Left renal pelvis (tissue), 4 donors: ENCODE results near the gene FHOD3. TPM values are rescaled to one million over a fixed set of nuclear protein-coding genes. Genes with fewer than 3 reads are reported as not detected.
"Not testable (repeated sequence)": the region's sequence is repeated elsewhere in the genome, so short reads cannot be mapped to it uniquely, and the experiment has no call there.

ENCODE experiments used
- DNase-seq, 4 donors: peaks; one replicate each; pipeline ENCODE4 v3.0.0-alpha.2; 2013; ENCODE audit warnings: low read depth in 4 of 4, low spot score in 3 of 4
- polyA plus RNA-seq, 4 donors: library from polyadenylated mRNA; unstranded; fragments of 120-200 nt; gene quantifications; one replicate each; pipeline ENCODE4 v1.2.1, GENCODE V29; 2013; ENCODE audit not compliant: insufficient read length in 4 of 4

FHOD3 gene
- polyA plus RNA-seq, 4 donors, result 4.3 to 40.3 (median 38.9) TPM

DNA sequence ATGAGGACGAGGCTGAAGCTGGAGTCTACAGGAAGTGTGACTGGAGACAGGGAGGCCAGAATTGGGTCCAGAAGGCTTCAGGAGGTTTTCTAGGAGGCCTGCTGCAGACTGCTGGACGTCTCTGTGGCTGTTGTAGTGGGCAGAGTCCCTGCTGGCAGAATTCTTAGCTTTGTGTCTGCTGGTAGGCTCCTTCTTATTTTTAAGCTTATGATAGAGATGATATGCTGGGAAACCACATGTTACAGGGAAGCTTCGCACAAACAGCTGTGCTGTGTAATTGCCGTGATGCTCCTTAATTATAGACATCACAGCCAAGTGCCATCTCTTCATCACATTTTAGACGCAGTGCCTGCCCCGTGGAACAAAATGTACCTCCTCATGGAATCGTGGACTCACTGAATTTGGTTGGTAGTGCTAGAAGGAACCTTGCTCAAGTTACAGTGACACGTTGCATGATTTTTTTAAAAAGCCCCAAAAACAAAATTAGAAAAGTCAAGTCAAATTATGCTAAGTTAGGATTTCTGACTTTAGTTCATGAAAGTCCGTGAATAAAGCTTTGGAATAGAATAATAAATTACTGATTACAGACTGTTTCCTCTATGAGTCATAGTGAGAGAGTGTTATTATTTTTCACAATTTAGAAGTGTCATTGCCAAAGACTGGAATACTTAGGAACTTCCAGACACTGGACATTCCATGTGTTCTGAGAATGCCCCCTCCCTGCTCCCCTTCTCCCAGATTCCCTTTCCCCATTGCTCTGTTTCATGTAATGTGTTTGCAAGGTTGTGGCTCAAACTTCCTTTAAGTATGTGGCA, 144.1 kb downstream of the FHOD3 start:
- no peak for DNase-seq

DNA sequence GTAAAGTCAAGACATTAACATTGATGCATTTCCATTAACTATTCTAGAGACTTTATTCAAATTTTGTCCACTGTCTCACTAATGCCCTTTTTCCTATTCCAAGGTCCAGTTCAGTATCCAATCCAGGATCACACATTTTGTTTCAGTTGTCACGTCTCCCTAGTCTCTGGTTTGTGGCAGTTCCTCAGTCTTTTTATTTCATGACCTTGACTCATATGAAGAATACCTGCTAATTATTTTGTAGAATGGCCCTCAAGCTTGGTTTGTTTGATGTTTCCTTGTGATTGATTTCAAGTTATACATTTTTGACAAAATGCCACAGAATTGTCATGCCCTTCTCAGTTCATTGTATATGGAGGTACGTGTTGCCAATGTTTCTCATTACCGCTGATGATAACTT, 145.2 kb downstream of the FHOD3 start:
- DNase-seq, result no peak

DNA sequence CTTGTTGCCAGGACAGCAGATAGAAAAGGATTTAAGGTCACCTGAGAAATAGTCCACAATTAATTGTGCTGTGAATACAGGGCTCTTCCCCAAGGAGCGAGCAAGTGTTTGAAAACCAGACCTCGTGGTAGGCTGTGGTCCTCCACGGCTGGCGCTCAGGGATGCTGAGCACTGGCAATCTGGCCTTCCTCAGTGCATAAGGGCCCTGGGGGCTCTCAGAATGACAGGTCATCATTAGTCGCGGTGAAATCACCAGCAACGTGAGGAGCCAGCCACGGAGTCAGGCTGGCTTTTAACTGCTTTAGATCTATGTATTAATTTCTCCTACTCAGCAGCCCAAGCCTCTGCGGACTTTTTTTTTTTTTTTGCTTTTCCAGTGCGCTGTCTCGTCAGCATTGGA, 148.5 kb downstream of the FHOD3 start:
- DNase-seq, result no peak

DNA sequence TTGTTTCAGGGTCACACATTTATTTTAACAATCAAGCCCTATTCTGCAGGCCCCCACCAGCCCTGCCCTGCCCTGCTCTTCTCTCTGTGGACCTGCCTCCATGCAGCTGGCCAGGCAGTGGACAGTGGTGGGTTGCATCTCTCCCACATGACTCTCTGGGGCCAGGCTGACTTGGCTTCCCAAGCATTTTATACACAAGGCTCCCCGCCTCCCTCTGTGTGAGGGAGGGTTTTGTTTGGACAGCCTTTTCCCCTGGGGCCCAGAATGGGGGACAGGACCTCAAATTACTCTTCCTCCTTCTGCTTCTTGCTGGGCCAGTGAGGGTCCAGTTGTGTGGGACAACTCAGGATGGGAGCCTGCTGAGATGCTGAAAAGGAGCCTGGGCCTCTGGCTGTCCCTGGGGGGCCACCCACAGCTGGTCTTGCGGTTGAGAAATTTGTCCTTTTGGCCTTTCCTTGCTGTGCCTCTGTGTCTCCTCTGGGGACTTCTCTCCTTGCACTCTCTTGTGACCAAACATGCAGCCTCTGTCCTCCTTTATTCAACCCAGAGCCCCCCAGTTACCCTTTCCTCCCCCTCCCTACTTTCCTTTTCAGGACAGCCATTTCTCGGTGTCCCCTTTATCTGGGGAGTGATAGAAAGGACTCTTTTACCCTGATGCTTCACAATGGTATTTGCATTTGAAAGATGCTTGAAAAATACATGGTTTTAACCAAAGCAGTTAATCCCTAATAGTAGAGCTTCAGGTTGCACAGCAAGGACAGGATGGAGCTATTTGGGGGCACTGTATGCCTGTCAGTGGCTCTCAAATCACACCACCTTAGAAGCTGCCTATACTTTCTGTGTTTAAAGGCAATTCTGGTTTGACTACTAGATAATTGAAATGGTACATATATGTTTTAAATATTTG, 151.1 kb downstream of the FHOD3 start:
- DNase-seq, result no peak

DNA sequence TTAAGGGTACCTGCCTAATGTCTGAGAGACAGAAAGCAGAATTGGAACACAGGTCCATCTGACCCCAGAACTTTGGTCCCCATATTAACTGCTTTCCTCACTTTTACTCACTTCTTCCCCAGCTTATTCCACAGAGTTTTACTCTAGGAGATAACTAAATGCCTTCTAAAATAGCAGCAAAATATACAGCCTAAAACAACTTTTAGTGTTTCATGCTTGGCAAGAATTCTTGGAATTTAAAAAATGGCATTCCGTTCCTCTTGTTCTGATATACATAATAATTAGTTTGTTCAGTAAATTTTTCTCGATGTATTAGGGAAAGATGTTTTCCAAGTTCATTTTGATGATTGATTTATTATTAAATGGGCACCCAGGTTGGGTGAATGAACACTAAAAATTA, 151.9 kb downstream of the FHOD3 start:
- DNase-seq, result no peak

DNA sequence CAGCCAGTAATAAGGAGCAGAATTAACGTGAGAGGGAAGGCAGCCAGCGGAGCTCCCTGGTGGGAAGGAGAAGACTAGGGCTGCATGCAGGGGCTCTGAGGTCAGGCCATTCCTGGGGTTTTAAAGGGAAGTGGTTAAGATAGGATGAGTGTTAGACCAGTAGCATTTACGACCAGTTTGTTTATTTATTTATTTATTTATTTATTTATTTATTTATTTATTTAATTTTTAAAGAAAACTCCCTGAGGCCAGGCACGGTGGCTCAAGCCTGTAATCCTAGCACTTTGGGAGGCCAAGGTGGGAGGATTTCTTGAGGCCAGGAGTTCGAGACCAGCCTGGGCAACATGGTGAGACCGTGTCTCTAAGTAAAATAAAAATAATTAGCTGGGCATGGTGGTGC, 152.8 kb downstream of the FHOD3 start:
- no peak for DNase-seq

DNA sequence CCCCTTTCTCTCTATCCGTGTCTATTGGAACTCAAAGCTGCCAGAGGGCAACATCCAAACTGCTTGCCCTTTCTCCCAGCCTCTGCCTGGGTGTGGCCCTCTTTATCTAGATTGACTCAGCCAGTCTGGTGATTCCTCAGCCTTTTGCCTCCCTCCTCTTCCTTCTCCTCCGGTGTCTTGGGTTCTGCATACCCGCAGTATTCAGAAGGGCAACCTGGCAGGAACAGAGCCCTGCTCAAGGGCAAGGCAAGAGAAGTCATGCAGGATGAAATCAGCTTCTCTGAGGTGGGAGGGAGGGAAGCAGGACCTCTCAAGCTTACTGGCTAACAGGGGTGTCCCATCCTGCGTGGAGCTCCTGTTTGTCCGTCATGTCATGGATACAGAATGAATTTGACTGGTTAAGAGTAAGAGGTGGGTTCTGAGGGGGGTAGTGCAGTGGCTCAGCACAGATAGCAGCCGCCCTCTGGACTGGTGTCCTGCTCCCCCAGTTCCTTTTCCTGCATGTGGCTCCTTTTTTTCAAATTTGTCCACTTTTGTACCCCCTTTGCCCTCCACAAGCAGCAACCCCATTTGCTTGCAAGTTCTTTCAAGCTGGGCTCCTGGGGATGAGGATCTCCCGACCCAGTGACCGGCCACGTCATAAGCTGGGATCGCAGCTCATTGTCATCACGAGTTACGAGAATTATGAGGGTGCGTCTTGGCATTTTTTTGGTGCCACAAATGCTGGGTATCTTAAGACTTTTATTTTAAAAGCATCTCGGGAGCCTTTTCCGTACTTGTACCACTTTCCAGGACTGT, 154.1 kb downstream of the FHOD3 start:
- DNase-seq, result no peak

DNA sequence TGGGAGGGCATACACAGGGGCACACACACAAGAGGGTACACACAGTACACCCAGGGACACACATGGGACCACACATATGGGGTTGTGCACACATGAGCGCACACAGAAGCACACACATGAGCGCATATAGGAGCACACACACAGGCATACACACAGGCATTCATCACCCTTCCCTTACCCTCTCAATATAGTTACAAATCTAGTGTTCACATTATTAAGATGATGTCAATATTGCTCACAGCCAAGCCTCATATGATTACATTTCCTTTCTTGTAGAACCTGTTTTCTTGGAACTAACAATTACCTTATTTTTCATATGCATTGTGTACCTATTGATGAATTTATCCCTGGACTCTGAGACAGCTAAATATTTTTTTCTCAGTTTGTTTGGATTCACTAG, 156.7 kb downstream of the FHOD3 start:
- DNase-seq, result no peak

DNA sequence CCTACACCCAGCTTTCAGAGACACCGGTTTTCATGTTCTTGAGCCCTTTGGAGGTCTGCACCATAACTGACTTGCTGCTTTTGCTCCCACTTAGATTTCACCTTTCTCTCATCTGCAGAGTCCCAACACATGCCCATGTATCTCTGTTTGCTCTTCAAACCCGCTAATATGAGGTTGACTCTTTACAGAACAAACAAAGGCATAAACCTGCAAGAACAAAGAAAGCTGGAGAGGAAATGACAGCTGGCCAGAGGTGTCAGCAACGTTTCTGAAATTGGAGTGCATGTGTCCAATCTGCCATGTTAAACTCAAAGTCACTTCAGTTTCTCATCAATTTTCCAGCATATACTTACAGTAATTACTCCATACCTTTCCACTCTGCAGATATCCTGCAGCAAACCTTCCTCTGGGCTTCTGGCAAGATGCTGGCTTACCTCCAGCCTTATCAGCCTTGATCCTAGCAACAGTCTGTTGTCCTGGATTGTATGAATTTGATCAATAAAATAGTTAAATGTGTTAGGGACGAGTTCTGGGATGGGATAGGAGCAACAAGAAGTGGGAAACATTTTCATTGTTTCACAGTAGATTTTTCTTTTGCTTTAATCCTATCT, 157.4 kb downstream of the FHOD3 start:
- DNase-seq, result no peak

DNA sequence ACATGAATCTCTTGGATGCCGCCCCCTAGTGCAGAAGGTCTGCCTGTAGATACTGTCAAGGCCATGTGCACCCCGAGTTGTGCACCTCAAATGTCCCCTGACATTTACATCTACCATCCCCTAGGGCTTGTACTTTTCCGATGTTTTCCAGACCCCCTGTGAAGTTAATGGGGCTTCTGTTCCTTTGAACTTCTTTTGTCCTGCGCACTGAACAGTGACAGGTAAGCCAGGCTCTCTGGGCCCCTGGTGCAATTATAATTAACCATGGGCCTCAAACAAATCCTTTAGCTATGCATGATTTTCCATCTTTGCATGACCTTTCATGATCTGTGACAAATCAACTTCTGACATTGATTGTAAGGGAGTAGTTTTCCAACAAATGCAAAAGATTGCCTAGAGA, 158.4 kb downstream of the FHOD3 start:
- no peak for DNase-seq

DNA sequence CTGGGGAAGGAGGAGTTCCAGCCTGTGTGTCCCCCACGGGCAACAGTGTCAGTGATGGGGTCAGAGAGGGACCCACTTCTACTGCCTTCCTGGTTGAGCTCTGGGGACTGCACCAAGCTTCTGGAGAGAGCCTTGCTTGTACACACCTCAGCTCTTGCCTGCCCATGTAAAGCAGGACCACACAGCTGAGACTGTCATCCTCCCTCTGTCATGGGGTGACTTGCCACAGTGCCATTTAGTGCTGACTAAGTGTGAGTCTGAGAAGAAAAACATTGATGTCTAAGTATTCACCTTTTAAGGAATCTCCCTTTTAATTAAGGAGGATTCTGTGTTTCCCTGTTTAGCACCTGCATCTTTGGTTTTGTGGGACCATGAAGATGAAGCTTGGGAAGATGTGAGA, 159.1 kb downstream of the FHOD3 start:
- DNase-seq, result no peak

DNA sequence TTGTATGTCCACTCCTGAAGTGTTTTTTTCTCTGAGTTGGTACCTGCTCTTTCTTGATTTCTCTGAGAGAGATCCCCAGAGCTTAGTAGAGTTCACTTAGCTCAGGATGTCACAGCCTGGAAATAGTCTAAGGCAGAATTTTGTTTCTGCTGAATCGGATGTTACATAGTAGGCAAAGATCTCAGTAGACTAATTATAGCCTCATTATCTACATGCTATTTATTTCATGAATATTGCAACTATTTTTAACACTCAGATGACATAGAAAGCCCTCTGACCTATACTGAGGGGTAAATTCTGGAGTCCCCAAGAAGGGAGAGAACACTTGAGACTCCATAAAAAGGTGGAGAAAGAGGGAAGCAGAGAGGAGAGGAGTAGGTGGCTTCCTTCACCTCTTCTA, 160.2 kb downstream of the FHOD3 start:
- no peak for DNase-seq

DNA sequence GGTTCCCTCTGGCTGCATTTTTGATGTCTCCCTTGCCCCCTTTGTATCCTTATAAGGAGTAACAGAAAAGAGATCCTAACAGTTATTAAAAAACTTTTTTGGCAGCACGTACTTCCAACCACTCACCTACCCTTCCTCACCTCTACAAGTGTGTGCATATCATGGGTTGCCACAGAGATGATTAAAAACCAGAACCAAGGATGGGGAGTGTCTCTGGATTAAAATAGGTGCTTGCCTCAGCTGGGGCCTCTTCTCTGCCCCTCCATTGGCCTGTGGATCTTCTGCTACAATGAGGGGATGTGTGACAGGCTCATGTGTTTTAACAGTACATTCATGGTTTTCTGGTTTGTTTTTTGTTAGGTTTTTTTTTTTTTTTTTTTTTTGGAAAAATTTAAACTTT, 160.8 kb downstream of the FHOD3 start:
- no peak for DNase-seq

DNA sequence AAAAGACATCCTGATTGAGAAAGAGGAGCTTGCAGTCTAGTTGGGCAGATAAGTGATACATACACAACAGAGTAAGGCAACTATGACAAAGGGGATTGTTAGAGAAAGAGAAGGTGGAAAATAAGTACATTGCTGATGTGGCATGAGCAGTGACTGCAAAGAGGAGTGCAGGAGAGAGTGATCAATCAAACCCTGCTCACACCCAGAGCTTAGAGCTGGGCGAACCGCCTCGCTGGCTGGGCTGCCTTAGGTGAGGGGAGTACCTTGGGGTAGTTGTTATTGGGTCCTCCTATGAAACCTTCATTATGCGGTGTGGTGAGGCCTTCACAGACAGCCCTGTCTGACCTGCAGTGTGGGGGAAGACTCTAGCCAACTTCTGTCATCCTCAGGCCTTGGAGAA, 161.7 kb downstream of the FHOD3 start:
- no peak for DNase-seq

DNA sequence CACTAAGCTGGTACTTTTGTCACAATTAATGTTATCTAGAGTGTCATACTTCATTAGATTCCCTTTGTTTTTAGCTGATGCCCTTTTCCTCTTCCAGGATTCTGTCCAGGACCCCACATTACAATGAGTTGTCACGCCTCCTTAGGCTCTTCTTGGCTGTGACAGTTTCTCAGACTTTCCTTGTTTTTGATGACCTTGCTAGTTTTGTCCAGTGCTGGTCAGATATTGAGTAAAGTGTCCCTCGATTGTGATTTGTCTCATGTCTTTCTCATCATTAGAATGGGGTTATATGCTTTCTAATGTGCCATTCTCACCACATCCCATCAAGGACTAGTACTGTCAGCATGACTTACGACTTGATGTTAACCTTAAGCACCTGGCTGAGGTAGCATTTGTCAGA, 162.3 kb downstream of the FHOD3 start:
- no peak for DNase-seq

DNA sequence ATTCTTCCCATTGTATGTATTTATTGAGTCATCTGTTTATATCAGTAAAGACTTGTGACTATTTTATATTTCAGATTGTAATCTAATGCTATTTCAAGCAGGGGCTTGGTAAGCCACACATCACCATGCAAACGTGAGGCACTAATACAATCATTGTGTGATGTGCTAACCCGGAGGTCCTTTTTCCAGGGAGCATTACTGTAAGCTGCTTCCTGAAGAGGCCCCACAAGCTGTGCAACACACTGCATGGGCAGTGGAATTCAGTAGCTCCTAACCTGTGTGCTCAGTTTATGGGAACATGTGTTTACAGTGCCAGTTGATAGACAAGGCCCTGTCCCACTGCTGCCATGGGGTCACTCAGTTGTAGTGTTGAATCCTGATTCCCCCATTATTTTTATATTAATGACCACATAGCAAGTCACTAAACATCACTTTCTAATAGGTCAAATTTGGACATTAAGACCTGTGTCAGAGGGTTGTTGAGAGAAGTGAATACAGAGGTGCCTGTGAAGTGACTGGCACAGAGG, 162.9 kb downstream of the FHOD3 start:
- no peak for DNase-seq

DNA sequence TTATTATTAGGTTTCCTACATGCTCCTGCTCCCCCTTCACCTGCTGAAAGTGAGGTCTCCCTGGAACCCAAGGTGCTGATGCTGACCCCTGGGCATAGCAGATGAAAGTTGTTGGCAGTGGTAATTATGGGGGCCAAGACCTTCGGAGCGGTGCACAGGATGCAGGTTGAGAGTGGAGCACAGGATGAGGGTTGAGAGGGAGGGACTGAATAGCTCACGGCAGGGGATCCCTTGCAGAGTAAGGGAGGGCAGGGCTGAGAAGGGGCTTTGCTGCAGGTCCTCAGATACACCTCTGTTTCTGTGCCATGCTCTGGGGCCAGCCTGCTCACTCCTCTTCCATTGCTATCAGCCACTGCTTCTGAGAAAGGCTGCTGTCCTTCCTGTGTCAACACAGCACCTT, 163.3 kb downstream of the FHOD3 start:
- DNase-seq, result no peak

DNA sequence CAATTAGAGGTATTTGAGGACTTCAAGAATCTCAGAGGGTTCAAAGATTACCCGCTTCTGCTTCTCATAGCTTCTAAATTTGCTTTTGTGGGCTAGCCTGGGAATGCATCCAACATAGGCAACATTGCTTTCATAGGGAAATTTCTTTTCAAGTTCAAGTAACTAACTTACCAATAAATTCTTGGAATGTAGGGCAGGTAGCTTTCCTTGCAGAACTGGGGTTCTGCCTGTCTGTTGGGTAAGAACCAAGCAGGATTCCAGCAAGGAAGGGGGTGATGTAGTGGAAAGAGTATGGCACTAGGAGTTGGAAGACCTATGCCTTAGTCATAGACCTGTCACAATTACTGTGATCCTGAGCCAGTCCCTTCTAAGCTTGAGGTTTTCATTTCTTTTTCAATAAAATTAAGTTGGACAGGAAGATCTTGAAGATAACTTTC, 164.1 kb downstream of the FHOD3 start:
- no peak for DNase-seq

DNA sequence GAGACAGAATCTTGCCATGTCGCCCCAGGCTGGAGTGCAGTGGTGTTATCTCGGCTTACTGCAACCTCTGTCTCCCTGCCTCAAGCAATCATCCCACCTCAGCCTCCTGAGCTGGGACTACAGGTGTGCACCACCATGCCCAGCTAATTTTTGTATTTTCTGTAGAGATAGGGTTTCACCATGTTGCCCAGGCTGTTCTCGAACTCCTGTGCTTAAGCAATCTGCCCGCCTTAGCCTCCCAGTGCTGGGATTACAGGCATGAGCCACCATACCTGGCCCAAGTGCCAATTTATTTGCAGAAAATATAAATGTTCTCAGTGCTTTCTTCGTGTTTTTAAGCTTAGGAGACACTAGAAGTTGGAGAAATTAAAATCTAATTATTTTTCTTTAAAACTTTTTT, 166.0 kb downstream of the FHOD3 start:
- not testable (repeated sequence) for DNase-seq

DNA sequence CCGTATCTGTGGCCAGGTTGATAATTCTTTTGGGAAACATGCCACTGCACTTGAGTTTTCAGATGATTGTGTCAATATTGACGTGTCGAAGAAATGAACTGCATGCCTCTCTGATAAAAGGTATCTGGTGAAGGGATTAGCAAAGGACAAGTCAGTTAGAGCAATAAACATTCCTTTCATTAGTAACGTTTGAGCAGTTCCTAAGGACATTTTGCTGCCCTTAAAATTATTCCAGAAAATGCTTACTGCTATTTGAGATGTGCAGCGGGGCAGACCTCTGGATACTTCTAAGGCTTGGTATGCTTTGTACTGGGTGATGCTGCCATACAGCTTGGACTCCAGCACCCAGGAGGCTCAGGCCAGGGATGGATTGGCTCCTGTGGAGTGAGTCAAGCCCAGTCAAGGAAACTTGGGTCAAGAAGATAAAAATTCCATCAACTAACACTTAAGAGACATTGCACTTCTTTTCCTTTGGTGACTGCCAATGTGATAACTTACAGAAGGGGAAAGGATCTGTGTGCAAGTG, 166.7 kb downstream of the FHOD3 start:
- no peak for DNase-seq
